Tibial nerve (tissue), 4 donors: ENCODE data around the gene DNM3. TPM values are rescaled to one million over a fixed set of nuclear protein-coding genes. Genes with fewer than 3 reads are reported as not detected.

Experiments
- DNase-seq, 2 donors: peaks; one replicate each; pipeline ENCODE4 v3.0.0-alpha.2; 2019; ENCODE audit warnings: low spot score in 2 of 2
- H3K27ac ChIP-seq, 4 donors: fragments of 200-600 bp; sonication (generic) in 3 of 4; one replicate each; pipeline ENCODE4 v1.5.1; 2017 to 2019; ENCODE audit warnings: mild to moderate bottlenecking in 1 of 4
- H3K27me3 ChIP-seq, 2 donors: fragments of 200-600 bp; sonication (generic) in 1 of 2; one replicate each; pipeline versions ENCODE4 v1.5.1 to v1.6.0; 2017 to 2019
- H3K36me3 ChIP-seq, 3 donors: fragments of 200-600 bp; sonication (generic); one replicate each; pipeline ENCODE4 v1.5.1; 2018 to 2019
- H3K4me1 ChIP-seq, 4 donors: fragments of 200-600 bp; sonication (generic) in 3 of 4; one replicate each; pipeline ENCODE4 v1.5.1; 2017 to 2019
- H3K4me3 ChIP-seq, 4 donors: fragments of 200-600 bp; sonication (generic) in 3 of 4; one replicate each; pipeline ENCODE4 v1.5.1; 2017 to 2019; ENCODE audit warnings: mild to moderate bottlenecking in 1 of 4, moderate library complexity in 1 of 4
- H3K9me3 ChIP-seq, 4 donors: fragments of 200-600 bp; sonication (generic) in 3 of 4; one replicate each; pipeline ENCODE4 v1.5.1; 2017 to 2019
- EP300 ChIP-seq, 2 donors: sonication (generic); formaldehyde crosslinking; IDR thresholded peaks; one replicate each; pipeline ENCODE4 v1.6.1; 2017; ENCODE audit warnings: antibody characterized with exemption in 2 of 2, mild to moderate bottlenecking in 1 of 2
- POLR2A ChIP-seq, 2 donors: fragments of 450-650 bp; IDR thresholded peaks; one replicate each; pipeline ENCODE4 v1.6.1; 2017; ENCODE audit warnings: antibody characterized with exemption in 2 of 2, mild to moderate bottlenecking in 2 of 2, moderate library complexity in 2 of 2
- WGBS, 2 donors: methylation state at CpG; one replicate each; pipeline ENCODE4 v1.1.5; 2018; 5-methylcytosine and 5-hydroxymethylcytosine counted together
- total RNA-seq, 4 donors: library from RNA; depleted of rRNA; stranded (reverse); fragments of >200 nt; gene quantifications; one replicate each; pipeline ENCODE4 v1.1.0, GENCODE V29; 2016
- TF ChIP-seq, protein P1 (sequence below), 5 experiments: fragments of 200-600 bp in 3 of 5; fragments of 450-650 bp in 2 of 5; sonication (generic) in 3 of 5; IDR thresholded peaks; one replicate each; pipeline ENCODE4 v1.5.1; 2016 to 2019; ENCODE audit warnings: antibody characterized with exemption in 5 of 5, mild to moderate bottlenecking in 3 of 5, moderate library complexity in 2 of 5

Gene DNM3
- total RNA-seq, 4 donors from 2014 or later, result 9.8 to 15.3 (median 12.3) TPM

DNA sequence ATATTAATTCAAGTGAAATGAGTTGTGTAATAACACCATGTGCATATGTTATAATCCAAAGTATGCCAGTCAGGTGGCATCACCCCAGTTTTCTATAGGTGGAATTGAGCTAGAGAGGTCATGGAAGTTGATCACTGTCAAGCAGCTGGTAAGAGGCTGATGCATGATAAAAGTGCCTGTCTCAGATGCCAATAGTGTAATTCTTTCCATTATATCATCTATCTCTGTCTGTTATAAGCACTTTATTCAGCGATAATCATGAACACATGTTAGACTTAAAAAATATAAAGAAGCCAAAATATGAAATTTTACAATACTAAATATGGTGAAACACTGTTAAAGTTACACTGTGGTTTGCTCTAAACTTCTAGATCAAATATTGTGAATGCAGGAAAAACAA lies 156.6 kb downstream of the DNM3 start:
- no peak for TF ChIP-seq EP300 (IDR thresholded peaks at IDR 0.05)
- TF ChIP-seq POLR2A (IDR thresholded peaks at IDR 0.05), result no peak
- TF ChIP-seq, protein P1, sequence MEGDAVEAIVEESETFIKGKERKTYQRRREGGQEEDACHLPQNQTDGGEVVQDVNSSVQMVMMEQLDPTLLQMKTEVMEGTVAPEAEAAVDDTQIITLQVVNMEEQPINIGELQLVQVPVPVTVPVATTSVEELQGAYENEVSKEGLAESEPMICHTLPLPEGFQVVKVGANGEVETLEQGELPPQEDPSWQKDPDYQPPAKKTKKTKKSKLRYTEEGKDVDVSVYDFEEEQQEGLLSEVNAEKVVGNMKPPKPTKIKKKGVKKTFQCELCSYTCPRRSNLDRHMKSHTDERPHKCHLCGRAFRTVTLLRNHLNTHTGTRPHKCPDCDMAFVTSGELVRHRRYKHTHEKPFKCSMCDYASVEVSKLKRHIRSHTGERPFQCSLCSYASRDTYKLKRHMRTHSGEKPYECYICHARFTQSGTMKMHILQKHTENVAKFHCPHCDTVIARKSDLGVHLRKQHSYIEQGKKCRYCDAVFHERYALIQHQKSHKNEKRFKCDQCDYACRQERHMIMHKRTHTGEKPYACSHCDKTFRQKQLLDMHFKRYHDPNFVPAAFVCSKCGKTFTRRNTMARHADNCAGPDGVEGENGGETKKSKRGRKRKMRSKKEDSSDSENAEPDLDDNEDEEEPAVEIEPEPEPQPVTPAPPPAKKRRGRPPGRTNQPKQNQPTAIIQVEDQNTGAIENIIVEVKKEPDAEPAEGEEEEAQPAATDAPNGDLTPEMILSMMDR (IDR thresholded peaks at IDR 0.05), result no peak
- Histone ChIP-seq H3K27ac (no peak overlapping the region), H3K27me3 (no peaks in the 10 kb centered on the region), H3K9me3 (no peaks in the 10 kb centered on the region), H3K4me3 (no peak overlapping the region), H3K4me1 (peaks cover 0 to 6% (median 0%) of the 10 kb centered on the region in 4 donors), H3K36me3 (no peaks in the 10 kb centered on the region)
- no peak for DNase-seq
- 88 to 96% methylated on average over 1 of the region's 1 CpG for WGBS, 2 donors

DNA sequence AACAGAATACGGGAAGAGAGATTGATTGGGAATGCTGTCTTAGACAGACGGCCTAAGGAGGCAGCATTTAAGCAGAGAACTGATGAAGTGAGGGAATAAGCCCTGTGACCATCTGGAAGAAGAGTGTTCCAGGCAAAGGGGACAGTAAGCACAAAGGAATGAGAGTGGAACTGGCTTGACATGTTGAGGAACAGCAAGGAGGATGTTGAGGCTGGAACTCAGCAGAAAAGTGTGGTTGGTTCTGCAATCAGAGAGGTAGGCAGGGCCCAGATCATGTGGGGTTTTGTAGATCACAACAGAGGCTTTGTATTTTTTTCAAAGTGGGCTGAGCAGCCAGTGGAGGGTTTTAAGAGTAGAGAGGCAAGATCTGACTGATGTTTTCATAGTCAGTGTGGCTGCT lies 157.4 kb downstream of the DNM3 start:
- 95 to 97% methylated on average over 2 of the region's 2 CpGs for WGBS, 2 donors
- TF ChIP-seq, protein P1 (IDR thresholded peaks at IDR 0.05), result no peak
- TF ChIP-seq POLR2A (IDR thresholded peaks at IDR 0.05), result no peak
- no peak for TF ChIP-seq EP300 (IDR thresholded peaks at IDR 0.05)
- no peaks in the 10 kb centered on the region for H3K36me3 ChIP-seq
- no peak overlapping the region for H3K4me3 ChIP-seq
- no peak for DNase-seq
- peaks cover 0 to 10% (median 0%) of the 10 kb centered on the region in 4 donors for H3K4me1 ChIP-seq
- H3K27ac ChIP-seq, result no peak overlapping the region
- no peaks in the 10 kb centered on the region for H3K27me3 ChIP-seq
- H3K9me3 ChIP-seq, result no peaks in the 10 kb centered on the region

DNA sequence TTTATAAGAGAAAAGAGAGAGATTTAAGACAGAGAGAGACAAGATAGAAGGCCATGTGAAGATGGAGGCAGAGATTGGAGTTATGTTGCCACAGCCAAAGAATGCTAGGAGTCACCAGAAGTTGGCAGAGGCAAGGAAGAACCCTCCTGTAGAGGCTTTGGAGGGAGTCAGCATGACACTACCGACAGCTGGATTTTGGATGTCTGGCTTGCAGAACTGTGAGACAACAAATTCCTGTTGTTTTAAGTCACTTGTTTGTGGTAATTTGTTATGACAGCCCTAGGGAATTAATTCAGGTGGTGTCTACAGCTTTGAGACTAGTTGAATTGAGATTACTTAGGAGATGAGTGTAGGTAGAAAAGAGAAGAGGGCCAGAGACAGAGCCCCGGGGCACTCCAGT lies 158.5 kb downstream of the DNM3 start:
- WGBS, 2 donors, result 83 to 90% methylated on average over 2 of the region's 2 CpGs
- TF ChIP-seq, protein P1 (IDR thresholded peaks at IDR 0.05), result no peak
- TF ChIP-seq POLR2A (IDR thresholded peaks at IDR 0.05), result no peak
- no peak for TF ChIP-seq EP300 (IDR thresholded peaks at IDR 0.05)
- Histone ChIP-seq H3K27ac (no peak overlapping the region), H3K9me3 (no peaks in the 10 kb centered on the region), H3K4me3 (no peak overlapping the region), H3K4me1 (peaks cover 0 to 15% (median 0%) of the 10 kb centered on the region in 4 donors), H3K27me3 (no peaks in the 10 kb centered on the region), H3K36me3 (no peaks in the 10 kb centered on the region)
- no peak for DNase-seq

DNA sequence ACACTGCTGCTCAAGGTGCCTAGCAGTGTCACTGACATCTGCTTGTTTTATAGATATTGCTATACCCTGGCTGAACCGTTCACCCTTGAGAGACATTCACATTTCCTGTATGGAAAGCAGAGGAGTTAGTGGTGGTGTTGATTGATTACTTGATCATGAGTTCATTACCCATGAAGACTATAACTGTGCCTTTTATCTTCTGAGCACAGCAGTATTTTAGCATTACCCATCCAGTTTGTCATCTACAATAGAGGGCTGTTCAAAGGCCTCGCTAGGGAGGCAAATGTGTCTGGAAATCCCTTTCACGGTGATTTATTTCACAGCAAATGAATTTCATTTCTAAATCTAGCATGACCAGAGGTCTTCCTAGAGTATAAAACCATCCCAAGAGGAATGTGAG lies 160.0 kb downstream of the DNM3 start:
- no peaks in the 10 kb centered on the region for H3K36me3 ChIP-seq
- no peaks in the 10 kb centered on the region for H3K9me3 ChIP-seq
- H3K4me3 ChIP-seq, result no peak overlapping the region
- TF ChIP-seq POLR2A (IDR thresholded peaks at IDR 0.05), result no peak
- TF ChIP-seq, protein P1 (IDR thresholded peaks at IDR 0.05), result no peak
- TF ChIP-seq EP300 (IDR thresholded peaks at IDR 0.05), result no peak
- no peak overlapping the region for H3K27ac ChIP-seq
- 66 to 68% methylated on average over 3 of the region's 3 CpGs for WGBS, 2 donors
- no peaks in the 10 kb centered on the region for H3K27me3 ChIP-seq
- H3K4me1 ChIP-seq, result peaks cover 0 to 16% (median 0%) of the 10 kb centered on the region in 4 donors
- no peak for DNase-seq

DNA sequence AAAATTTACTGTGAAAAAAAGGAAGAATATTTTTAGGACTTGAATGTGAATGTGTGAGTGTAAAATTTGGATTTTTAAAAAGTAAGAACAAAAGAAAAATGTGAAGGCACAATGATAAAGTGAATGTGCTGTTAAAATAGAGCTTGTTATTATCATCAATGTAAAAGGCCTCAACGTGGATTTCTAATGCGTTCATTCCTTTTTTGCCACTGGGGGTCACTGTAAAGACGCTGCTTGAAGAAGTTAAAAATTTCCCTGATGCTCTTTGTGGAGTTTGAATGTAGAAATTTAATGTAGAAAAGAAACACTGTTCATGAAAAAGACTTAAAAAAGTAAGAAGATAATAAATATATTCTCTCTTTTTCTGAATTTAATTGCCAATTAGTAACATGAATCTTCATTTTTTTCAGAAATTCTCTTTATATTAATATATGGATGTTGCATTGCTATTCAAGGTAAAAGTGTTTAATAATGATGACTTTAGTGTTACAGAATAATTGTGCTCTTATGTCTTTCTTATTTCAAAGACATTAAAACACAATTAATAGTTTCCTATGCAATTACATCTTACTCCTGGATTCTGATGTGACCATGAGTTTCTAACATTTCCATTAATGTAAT lies 161.5 kb downstream of the DNM3 start:
- WGBS, 2 donors, result 2 to 5% methylated on average over 3 of the region's 3 CpGs
- TF ChIP-seq EP300 (IDR thresholded peaks at IDR 0.05), result no peak
- TF ChIP-seq, protein P1 (IDR thresholded peaks at IDR 0.05), result peak; percentile 56 to 70 (median 66)
- TF ChIP-seq POLR2A (IDR thresholded peaks at IDR 0.05), result no peak
- H3K9me3 ChIP-seq, result no peaks in the 10 kb centered on the region
- H3K4me1 ChIP-seq, result peaks cover 0 to 16% (median 0%) of the 10 kb centered on the region in 4 donors
- H3K36me3 ChIP-seq, result no peaks in the 10 kb centered on the region
- peak in 1 of 2 donors; percentile 52 for DNase-seq
- H3K27ac ChIP-seq, result peak overlapping the region in 1 of 4 donors; percentile 2
- H3K4me3 ChIP-seq, result no peak overlapping the region
- H3K27me3 ChIP-seq, result no peaks in the 10 kb centered on the region
